HUES64 (cell line): ENCODE data around the gene GIPC3.
A peak's percentile ranks its signal among the peaks of the same experiment; 100 is the strongest.

Source experiments
- H3K27ac ChIP-seq: 2 replicates; pipeline ENCODE4 v1.7.0; 2013; ENCODE audit warnings: low read depth, low read length, inconsistent platforms
- H3K27me3 ChIP-seq: 2 replicates; pipeline ENCODE4 v1.6.1; 2013; ENCODE audit warnings: mild to moderate bottlenecking, low read length; ENCODE audit not compliant: insufficient read depth
- H3K36me3 ChIP-seq: 2 replicates; pipeline ENCODE4 v1.6.1; 2013; ENCODE audit warnings: mild to moderate bottlenecking, low read length; ENCODE audit not compliant: insufficient read depth
- H3K4me1 ChIP-seq: 2 replicates; pipeline ENCODE4 v1.6.1; 2013; ENCODE audit warnings: mild to moderate bottlenecking, low read length, moderate library complexity; ENCODE audit not compliant: insufficient read depth
- H3K4me3 ChIP-seq: 2 replicates; pipeline ENCODE4 v1.5.1; 2013; ENCODE audit warnings: mild to moderate bottlenecking, low read length, moderate library complexity
- H3K9ac ChIP-seq: 2 replicates; pipeline ENCODE4 v1.6.1; 2013; ENCODE audit warnings: mild to moderate bottlenecking, low read depth, low read length
- H3K9me3 ChIP-seq: 2 replicates; pipeline ENCODE4 v1.6.1; 2013; ENCODE audit warnings: low read depth, low read length; ENCODE audit not compliant: insufficient read depth
- WGBS: fragments of 150-250, 120-280 bp; methylation state at CpG from one replicate; pipeline ENCODE4 v1.1.7; 2013; ENCODE audit warnings: missing lambda C conversion rate; 5-methylcytosine and 5-hydroxymethylcytosine counted together

The GIPC3 gene

GRCh38 chr19:3572132-3572854 is 13.0 kb upstream of the GIPC3 start:
- WGBS = 6% methylated on average over 48 of the region's 48 CpGs
- Histone ChIP-seq H3K9ac (no peak overlapping the region), H3K9me3 (no peaks in the 10 kb centered on the region), H3K4me3 (peak overlapping the region; percentile 43), H3K27ac (no peak overlapping the region), H3K4me1 (peaks cover 6% of the 10 kb centered on the region; the same call in 1 of the 2 replicates), H3K27me3 (no peaks in the 10 kb centered on the region), H3K36me3 (peaks cover 7% of the 10 kb centered on the region)

GRCh38 chr19:3572855-3573161 is 12.5 kb upstream of the GIPC3 start, which contains the start of gene HMG20B:
Gene HMG20B, plus strand, starts transcription at chr19:3572944. Its CDS starts 366 bp downstream, at chr19:3573310.
- Histone ChIP-seq H3K36me3 (peaks cover 7% of the 10 kb centered on the region), H3K27ac (peak within 1 kb of the TSS; percentile 75; the same call in 1 of the 2 replicates), H3K27me3 (no peaks in the 10 kb centered on the region), H3K4me3 (peak within 1 kb of the TSS; percentile 90), H3K9ac (peak within 1 kb of the TSS; percentile 77), H3K4me1 (peaks cover 6% of the 10 kb centered on the region; the same call in 1 of the 2 replicates), H3K9me3 (no peaks in the 10 kb centered on the region)
- WGBS = under 1% methylated on average over 30 of the region's 30 CpGs

DNA sequence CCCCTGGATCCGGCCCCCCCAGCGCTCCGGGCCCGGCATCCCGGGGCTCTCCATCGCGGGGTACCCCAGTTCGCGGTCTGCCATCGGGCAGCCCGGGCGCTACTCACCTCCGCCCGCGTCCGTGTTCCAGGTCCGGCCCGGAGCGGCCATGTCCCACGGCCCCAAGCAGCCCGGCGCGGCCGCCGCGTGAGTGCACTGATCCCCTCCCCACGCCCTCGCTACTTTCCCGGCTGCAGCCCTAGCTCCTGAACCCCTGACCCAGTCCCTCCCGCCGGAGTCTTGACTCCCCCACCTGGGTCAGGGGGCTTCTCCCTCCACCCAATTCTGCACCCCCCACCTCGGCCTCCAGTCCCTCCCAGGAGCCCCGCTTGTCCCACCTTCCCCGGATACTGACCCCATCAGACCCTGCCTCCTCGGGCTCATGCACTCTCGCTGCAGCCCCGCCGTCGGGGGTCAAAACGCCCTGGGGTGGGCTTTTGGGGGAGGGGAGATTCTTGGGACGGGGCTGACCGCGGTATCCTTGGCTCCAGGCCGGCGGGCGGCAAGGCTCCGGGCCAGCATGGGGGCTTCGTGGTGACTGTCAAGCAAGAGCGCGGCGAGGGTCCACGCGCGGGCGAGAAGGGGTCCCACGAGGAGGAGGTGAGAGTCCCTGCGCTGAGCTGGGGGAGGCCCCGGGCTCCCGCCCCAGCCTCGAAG is 12.0 kb upstream of the GIPC3 start:
- H3K27me3 ChIP-seq = no peaks in the 10 kb centered on the region
- peak overlapping the region; percentile 77 for H3K9ac ChIP-seq
- peaks cover 6% of the 10 kb centered on the region; the same call in 1 of the 2 replicates for H3K4me1 ChIP-seq
- WGBS = under 1% methylated on average over 60 of the region's 60 CpGs
- peak overlapping the region; percentile 90 for H3K4me3 ChIP-seq
- H3K36me3 ChIP-seq = peaks cover 7% of the 10 kb centered on the region
- H3K9me3 ChIP-seq = no peaks in the 10 kb centered on the region
- H3K27ac ChIP-seq = peak overlapping the region; percentile 75; the same call in 1 of the 2 replicates

- Histone ChIP-seq H3K9ac (no peak overlapping the region), H3K27me3 (no peaks in the 10 kb centered on the region; the same call in 1 of the 2 replicates), H3K4me1 (peaks cover 6% of the 10 kb centered on the region; the same call in 1 of the 2 replicates), H3K9me3 (no peaks in the 10 kb centered on the region), H3K4me3 (peak overlapping the region; percentile 90), H3K27ac (no peak overlapping the region; the same call in 1 of the 2 replicates), H3K36me3 (peaks cover 7% of the 10 kb centered on the region)
- 46% methylated on average over 55 of the region's 55 CpGs for WGBS
Observed at GRCh38 chr19:3573858-3574637, 11.2 kb upstream of the GIPC3 start.

DNA sequence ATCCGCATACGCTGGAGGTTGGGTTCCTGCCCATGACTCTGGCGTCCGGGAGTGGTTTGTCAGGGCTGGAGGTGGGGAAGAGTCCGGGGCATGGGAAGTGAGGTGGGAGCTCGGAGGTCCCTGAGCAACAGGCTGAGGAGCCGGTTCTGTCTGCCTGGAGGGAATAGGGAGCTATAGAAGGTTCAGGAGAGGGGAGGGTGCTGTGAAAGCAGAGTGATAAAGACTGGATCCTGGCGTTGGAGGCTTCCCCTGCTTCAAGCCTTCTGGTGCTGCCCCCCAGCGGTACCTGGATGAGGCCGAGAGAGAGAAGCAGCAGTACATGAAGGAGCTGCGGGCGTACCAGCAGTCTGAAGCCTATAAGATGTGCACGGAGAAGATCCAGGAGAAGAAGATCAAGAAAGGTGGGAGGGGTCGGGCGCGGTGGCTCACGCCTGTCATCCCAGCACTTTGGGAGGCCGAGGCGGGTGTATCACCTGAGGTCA is 10.0 kb upstream of the GIPC3 start:
- Histone ChIP-seq H3K4me1 (peaks cover 6% of the 10 kb centered on the region; the same call in 1 of the 2 replicates), H3K27me3 (peaks cover 2% of the 10 kb centered on the region; the same call in 1 of the 2 replicates), H3K9me3 (no peaks in the 10 kb centered on the region), H3K4me3 (no peak overlapping the region), H3K27ac (no peak overlapping the region), H3K9ac (no peak overlapping the region), H3K36me3 (peaks cover 7% of the 10 kb centered on the region)
- WGBS = 90% methylated on average over 19 of the region's 19 CpGs

DNA sequence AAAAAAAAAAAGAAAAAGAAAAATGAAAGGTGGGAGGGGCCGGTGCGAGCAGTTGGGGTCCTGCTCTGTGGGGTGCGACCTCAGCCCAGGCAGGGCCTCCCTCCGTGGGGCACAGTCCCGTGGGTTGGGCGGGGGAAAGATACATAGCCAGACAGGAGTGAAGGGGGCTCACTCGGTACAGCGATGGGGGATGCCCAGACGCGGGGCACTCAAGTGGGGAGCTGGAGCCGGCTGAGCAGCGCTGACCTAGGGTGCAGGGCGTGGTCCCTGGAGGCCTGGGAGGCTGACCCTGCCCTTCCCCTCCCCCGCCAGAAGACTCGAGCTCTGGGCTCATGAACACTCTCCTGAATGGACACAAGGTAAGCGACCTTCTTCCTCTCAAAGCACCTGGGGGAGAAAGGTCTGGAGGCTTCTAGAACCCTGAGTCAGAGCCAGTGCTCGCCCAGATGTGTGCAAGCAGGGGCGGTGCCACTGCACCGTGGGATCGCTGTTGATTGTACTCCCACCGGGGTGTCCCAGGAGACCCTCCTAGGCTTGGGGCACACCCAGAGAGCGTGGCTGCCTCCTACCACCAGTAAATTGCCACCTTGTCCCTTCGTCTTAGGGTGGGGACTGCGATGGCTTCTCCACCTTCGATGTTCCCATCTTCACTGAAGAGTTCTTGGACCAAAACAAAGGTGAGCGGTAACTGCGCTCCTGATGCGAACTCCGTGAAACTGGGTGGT is 9.2 kb upstream of the GIPC3 start:
- H3K4me3 ChIP-seq = peak overlapping the region; percentile 67
- H3K9ac ChIP-seq = peak overlapping the region; percentile 32; the same call in 1 of the 2 replicates
- H3K4me1 ChIP-seq = peaks cover 6% of the 10 kb centered on the region; the same call in 1 of the 2 replicates
- no peaks in the 10 kb centered on the region for H3K9me3 ChIP-seq
- H3K27me3 ChIP-seq = peaks cover 4% of the 10 kb centered on the region; the same call in 1 of the 2 replicates
- peaks cover 7% of the 10 kb centered on the region for H3K36me3 ChIP-seq
- H3K27ac ChIP-seq = peak overlapping the region; percentile 23; the same call in 1 of the 2 replicates
- 66% methylated on average over 29 of the region's 29 CpGs for WGBS

- Histone ChIP-seq H3K9ac (peak overlapping the region; percentile 32), H3K27ac (peak overlapping the region; percentile 62; the same call in 1 of the 2 replicates), H3K36me3 (peaks cover 7% of the 10 kb centered on the region), H3K9me3 (no peaks in the 10 kb centered on the region), H3K27me3 (peaks cover 4% of the 10 kb centered on the region; the same call in 1 of the 2 replicates), H3K4me1 (peaks cover 6% of the 10 kb centered on the region; the same call in 1 of the 2 replicates), H3K4me3 (peak overlapping the region; percentile 67)
- WGBS = 1% methylated on average over 61 of the region's 78 CpGs
Observed at GRCh38 chr19:3576696-3577443, 8.4 kb upstream of the GIPC3 start.

GRCh38 chr19:3577723-3578344 is 7.4 kb upstream of the GIPC3 start:
- Histone ChIP-seq H3K9me3 (no peaks in the 10 kb centered on the region), H3K27ac (no peak overlapping the region), H3K27me3 (peaks cover 9% of the 10 kb centered on the region), H3K36me3 (peaks cover 7% of the 10 kb centered on the region), H3K4me1 (peaks cover 6% of the 10 kb centered on the region; the same call in 1 of the 2 replicates), H3K4me3 (peak overlapping the region; percentile 40), H3K9ac (no peak overlapping the region; the same call in 1 of the 2 replicates)
- 18% methylated on average over 60 of the region's 60 CpGs for WGBS

- peaks cover 6% of the 10 kb centered on the region; the same call in 1 of the 2 replicates for H3K4me1 ChIP-seq
- H3K36me3 ChIP-seq = peaks cover 7% of the 10 kb centered on the region
- peak overlapping the region; percentile 40; the same call in 1 of the 2 replicates for H3K4me3 ChIP-seq
- peaks cover 11% of the 10 kb centered on the region for H3K27me3 ChIP-seq
- H3K9ac ChIP-seq = no peak overlapping the region; the same call in 1 of the 2 replicates
- WGBS = 67% methylated on average over 17 of the region's 17 CpGs
- H3K9me3 ChIP-seq = no peaks in the 10 kb centered on the region
- no peak overlapping the region for H3K27ac ChIP-seq
Observed at GRCh38 chr19:3578390-3578789, 6.9 kb upstream of the GIPC3 start.
